Fibroblast of skin of left biceps (primary cell): ENCODE data around the gene PAFAH2.

Experiments used
- DNase-seq, 2 experiments: peaks; one replicate each; pipeline ENCODE4 v3.0.0-alpha.2; 2013; ENCODE audit warnings: low read depth in 2 of 2

The PAFAH2 gene

DNA sequence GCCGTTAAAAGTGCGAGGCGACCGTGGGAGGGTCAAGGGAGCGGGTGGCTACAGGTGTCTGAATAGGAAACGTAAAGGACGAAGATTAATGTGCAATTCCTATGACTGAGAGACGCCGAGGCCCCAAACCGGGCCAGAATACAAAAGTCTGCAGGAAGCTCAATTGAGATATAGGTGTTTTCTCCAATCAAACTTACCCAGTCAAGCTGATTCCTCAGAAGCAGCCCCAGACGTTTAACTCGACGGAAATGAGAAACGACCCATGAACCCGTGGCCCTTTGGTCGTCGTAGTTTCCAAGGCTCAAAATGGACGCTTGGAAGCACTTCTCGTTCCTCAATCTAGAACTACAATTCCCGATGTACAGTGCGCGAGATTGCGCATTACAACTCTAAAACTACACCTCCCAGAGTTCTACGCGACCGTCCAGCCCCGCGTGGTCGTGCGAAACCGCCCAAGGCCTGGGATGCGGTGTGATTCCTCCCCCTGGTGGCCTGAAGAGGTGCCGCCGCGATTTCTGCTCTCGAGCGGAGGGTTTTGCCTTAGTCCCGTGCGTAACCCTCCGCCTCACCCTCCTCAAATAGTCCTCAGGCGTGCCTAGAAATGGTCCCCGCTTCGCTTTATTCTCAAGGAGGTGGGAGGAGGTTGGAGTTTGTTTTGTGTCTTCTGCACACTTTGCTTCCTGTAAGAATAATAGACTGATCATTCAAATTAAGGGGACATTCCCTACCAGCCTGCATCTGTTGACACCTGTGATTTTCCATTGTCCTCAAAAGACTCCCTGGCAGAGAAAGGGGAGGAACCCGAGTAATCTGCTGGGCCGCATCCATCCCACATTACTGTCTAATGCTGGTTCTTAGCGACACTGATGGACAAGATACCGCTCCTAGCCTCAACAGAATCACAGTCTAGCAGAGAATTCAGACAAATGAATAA is at the start of gene PAFAH2:
Gene PAFAH2 (minus strand): TSS at position 236 of the 934 bp plus-strand sequence. CDS start 7,247 bp downstream, outside the sequence.
- peak; percentile 99 for DNase-seq

DNA sequence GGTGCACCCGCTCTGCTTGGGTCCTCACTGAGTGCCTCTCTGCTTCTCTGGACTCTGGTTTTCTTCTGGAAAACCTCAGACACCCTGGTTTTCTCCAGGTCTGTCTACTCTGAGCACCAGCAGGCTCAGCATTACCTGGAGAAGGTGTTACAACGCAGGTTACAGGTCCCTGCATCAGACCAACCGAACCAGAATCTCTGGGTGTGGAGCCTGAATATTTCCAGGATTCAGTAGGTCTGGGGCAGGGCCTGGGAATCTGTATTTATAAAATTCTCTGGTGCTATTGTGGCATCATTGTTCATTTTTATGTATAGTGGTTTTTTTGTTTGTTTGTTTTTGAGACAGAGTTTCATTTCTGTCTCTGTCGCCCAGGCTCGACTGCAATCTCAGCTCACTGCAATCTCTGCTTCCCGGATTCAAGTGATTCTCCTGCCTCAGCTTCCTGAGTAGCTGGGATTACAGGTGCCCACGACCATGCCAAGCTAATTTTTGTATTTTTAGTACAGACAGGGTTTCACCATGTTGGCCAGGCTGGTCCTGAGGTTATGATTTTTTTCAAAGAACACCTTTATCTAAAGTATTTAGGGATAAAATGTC is 49.5 kb upstream of the PAFAH2 start:
- no peak for DNase-seq

DNA sequence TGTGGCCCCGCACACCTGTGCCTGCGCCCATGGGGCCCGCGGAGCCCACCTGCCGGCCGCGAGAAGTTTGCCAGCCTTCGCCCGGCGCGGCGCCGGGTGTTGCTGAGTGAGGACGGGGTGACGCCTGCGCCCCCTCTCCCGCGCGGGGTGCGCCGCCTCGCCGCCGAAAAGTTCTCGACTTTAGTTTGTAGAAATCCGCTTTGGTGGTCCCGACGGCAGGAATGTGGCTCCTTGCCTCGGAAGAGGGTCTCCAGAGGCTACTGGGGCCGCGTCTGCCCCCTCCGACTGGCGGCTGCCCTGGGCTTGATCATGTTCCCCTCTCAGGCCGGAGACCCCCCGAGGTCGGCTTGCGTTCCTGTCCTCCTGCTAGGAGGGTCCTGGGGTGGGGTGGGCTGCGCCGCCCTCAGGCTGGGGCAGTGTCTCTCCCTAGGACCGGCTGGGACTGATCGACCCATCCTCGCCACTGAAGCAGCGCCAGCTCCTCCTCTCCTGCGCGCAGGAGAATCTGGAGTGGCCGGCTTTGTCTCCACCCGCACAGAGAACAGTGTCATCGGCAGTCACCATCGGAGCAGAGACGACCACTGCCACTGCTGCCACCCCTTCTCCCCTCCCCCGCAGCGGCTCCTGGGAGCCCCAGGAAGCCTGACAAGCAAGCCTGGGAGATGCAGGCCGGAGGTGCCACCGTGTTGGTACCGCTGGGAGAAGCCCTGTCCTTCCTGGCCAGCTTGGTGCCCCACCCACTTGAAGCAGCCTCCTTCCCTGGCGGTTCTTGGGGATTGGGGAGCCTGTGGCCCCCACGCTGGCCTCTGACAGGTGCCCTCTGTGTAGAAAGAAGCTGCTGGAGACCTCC is 48.6 kb upstream of the PAFAH2 start:
- no peak for DNase-seq

DNA sequence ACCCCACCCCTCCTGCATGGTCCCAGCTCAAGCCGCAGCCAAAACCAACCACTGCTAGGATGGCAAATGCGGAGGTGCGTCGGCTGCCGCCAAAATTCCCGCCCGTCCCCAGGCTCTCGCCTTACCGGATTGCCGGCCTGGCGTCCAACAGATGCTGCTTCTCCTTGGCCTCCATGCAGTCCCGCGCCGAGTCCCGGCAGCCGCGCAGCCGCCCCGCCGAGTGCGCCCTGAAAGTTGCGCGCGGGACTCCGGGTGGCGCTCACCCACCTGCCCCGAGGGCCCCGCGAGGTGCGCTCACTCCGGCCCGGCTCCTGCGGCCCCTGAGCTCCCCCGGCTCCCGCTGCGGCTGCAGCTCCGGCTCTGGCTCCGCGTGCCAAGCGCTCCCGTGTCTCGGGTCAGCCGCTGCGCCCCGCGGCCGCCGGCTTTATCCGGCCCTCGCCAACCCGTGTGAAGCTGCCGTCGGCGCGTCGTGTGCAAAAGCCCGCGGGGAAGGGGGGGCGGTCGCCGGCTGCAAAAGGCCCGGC is 47.9 kb upstream of the PAFAH2 start, which contains the start of gene SLC30A2:
Gene SLC30A2 (minus strand): TSS at position 397 of the 524 bp plus-strand sequence. CDS start 222 bp downstream, at position 175.
- no peak for DNase-seq

DNA sequence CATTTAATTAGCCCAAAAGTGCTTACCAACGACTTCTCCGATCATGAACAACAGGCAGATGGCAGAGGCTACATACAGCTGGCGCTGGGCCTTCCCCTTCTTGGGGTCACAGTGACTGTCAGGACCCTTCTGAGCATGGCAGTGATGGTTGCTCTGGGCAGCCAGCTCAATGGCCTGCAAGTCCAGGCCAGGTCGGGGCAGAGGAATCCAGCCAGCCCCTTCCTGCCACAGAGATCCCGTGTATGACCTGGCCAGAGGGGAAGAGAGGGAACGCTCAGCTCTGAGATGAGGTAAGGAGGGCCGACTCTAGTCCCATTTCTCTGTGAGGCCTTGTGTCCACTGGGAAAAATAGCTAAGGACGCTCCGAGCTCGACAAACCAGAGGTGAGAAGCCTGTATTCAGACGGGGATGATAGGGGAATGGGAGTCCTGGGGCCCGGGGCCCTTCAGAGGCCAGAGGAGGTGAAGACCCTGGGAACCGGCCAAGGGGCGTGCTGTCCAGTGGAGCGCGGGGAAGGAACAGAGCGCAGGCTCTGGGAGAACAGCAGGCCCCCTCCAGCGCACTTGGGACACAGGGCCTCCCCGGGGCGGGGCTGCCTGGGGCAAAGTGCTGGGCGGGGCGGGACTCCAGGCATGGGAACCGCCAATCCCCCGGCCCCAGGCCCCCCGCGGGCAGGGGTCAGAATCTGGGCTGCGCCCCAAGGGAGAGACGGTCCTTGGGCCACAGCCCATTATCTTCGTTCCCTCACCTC is 47.3 kb upstream of the PAFAH2 start:
- DNase-seq = no peak

DNA sequence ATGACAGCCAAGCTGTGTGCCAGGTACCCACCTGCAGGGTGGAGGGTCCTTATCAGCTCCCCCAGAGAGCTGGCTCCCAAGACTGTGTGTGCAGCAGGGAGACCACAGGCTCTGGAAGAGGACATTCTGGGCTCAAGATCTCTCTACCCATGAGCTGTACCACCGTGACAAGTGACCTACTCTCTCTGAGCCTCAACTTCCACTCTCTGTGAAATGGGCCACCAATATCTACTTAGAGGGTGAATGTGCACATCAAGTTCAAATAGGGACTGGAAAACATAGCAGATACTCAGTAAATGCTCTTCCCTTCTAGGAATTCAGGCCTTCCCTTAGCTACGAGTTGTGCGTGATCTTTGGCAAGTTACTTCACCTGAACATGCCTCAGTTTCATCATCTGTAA is 46.6 kb upstream of the PAFAH2 start:
- no peak for DNase-seq

DNA sequence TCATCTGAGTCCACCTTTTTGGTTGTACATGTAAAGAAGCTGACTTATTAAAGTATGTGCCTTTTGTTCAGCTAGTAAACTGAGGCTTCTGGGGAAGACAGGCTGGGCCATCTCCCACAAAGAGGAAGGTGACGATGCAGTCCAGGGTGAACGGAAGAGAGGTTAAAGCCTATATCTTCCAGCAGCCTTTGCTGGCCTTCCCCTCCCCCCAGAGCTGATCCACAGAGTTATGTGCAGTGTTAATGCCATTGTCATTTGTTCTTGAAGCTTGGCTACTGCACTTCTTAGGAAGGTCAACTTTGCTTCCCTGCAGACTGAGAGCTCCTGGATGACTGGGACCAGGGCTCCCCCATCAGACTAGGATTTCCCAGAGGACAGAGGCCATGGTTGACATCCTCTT is 45.9 kb upstream of the PAFAH2 start:
- no peak for DNase-seq

DNA sequence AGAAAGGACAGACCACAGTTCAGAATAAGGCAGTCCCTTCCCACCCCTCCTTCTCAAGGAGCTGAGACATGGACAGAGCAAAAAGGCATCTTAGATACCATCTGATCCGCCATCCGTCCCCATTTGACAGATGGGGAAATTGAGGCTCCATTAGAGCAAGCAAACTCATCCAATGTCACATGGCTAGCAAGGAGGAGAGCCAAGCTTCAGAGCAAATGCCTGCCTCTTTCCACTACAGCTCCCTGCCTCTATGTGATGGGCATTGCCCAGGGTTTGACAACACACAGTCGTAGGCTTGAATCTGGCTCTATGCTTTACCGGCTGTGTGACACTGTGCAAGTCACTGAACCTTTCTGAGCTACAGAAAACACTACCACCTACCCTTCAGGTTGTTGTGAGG is 44.1 kb upstream of the PAFAH2 start:
- no peak for DNase-seq

DNA sequence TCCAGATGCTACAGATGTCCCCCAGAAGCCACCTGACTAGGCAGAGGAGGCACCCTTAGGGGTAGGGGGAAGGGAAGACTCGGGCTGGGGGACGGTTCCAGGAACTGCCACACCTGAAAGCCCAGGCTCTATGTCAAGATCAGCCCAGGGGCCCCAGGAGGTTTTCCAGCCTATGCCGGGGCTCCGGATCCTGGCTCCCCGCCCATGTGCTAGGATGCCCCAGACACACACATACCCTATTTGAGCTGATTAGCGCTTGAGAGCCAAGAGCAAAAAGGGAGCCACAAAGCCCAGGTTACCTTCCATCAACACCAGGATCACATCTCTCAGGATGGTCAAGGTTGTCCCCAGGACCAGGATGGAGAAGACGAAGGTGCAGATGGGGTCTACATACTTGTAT is 43.5 kb upstream of the PAFAH2 start:
- DNase-seq = no peak

DNA sequence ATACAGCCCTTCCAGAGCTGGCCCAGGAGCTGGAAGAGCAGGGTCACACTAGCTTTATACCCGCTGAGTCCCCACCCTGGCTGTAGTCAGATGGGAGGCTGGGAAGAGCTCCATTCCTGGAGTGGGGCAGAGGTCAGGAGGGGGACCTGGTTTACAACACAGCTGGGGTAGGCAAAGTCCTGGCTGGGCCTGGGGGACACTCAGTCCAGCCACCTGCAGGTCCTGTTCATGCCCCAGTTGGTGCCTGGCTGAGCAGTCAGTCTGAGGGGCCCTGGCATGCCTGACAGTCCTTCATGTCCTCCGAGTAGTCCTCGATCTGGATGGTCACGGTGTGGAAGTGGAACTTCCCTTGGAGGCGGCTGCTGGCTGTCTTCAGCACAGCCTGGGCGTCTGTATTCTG is 41.0 kb upstream of the PAFAH2 start:
- no peak for DNase-seq

DNA sequence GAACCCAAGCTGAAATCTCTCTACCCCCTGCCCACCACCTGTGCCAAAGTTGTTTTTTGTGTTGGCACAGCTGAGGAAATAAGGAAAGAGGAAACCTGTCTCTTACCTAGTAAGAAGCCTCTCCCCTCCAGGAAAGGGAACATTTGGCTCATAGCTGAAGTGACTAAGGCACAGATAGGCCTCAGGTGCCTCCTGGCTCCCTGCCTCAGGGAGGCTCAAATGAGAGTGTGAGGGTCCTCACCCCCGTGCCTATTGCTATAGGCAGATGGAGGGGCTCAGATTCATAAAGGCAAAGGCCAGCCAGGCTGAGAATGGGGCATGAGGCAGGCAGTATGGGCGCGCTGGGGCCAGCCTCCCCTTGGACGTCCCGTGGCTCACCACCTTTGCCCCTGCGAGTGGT is 40.6 kb upstream of the PAFAH2 start:
- DNase-seq = no peak

DNA sequence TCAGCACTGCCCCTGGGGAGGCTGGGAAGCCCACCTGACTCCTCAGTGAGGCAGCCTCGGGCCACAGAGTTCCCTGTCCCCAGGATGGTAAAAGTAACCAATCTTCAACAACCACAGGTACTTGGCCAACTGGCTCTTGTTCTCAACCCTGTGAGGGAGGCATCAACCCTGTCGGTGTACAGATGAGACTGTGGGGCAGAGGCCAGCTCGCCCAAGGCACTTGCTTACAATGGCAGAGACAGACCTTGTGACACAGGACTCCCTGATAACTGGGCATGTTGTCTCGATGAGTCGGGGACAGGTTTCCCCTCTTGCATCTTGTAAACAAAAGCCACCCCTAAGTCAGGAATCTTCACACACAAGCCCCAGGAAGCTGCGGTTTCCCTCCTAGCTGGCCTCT is 40.0 kb upstream of the PAFAH2 start:
- DNase-seq = no peak

DNA sequence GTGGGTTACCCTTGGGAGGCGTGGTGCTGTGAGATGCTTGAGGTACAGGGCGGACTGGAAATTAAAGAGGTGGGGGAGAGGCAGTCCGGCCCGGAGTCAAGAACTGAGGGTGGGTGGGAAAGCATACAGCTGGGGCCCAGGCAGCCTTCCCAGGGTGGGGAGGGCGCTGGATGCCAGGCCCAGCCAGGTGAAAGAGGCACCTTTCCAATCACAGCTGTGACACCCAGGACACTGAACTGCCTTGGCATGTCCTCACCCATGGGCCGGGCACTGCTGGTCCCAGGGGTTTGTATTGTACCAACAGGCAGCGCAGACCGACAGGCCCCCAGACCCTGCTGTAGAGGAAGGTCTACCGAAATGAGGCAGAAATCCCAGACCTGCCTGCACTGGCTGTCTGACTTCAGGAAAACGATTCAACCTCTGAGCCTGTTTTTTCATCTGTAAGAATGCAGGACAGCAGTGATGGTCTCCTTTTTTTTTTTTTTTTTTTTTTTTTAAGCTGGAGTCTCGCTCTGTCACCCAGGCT is 39.0 kb upstream of the PAFAH2 start:
- DNase-seq = no peak

DNA sequence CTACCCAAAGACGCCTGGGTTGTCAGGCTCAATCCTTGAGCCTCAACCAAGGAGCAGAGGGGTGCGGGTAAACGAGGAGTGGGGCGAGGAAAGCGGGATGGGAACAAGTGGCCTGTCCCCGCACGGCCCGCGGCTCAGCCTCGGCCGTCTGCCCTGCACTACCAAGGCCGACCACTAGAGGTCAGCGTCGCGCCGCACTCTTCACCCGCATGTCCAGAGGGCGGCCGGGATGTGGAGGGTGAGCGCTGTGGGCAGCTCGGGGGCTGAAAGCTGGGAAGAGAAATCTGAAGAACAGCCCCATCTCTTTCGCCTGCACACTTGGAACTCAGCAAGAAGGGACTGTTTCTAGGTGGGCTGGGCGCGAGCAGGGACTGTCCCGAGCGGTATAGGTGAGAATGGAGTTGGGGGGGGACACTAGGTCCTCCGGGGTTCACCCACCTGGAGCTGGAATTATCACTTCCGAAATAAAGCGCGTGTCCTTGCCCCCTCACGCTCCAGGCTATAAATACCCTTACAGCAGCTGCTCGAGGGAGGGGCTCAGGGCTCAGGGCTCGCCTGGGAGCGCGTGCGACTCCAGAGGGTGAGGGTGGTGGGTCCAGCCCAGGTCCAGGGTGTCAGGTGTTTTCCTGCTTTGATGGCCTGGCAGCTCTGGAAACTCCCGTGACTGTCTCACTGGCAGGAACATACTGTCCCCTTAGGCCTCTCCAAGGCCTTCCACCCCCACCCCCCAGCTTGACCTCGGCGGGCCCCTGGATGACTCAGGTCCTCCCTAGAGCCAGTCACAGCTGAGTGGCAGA is 38.3 kb upstream of the PAFAH2 start:
- DNase-seq = no peak

DNA sequence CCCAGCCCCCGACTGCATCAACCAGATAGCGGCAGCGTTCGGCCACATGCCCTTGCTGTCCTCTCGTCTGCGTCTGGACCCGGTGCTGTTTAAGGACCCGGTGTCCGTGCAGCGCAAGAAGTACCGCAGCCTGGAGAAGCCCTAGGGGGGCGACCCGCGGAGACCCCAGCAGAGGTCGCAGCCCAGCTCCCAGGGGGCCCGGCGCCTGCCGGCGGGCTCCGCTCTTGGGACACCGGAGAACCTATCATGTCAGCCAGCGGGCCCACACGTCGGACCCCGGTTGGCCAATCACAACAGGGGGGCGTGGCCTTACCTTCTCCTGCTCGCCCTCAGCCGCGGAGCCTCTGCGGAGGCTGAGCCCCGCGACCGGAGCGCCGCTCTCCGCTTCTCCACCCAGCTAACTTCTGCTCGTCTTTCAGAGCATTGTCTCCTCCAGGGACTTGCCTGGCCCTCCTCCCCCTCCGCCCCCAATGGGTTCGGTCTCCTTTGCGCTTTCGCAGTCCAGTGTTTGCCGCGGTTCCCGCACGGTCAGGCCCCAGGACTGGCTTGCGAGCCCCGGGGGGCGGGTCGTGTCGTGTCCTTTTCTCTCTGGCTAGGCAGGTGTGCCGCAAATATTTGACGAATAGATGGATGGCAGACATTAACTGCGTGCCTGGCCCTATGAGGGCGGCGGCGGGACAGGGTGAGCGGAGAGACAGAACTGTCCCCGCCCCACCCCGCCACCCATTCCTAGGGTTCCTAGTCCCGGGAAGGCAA is 37.5 kb upstream of the PAFAH2 start:
- peak; percentile 66 to 69 for DNase-seq

DNA sequence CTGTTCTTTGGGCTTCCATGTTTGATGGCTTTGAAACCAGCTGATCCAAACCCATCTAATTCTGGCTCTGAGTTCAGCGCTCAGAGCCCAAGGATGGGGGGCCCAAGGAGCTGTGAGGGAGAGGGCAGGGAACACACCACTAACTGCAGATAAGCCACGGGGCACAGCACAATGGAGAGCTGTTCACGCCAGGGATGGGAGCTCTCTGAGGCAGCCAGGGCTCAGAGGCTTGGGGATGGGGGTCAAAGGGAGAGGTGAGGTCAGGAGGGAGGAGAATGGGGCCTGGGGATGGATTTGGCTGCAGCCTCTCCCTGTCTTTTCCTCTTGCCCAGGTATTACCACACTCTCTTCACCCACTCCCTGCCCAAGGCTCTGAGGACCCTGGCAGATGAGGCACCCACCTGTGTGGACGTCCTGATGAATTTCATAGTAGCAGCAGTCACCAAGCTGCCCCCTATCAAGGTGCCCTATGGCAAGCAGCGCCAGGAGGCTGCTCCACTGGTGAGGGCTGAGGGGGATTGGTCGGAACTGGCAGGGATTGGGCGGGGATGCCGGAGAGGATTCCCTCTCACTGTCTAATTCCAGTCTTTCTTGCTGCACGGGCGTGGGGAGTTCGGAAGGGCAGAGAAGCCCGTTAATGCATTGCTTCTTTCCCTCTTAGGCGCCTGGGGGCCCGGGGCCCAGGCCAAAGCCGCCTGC is 36.8 kb upstream of the PAFAH2 start:
- no peak for DNase-seq

DNA sequence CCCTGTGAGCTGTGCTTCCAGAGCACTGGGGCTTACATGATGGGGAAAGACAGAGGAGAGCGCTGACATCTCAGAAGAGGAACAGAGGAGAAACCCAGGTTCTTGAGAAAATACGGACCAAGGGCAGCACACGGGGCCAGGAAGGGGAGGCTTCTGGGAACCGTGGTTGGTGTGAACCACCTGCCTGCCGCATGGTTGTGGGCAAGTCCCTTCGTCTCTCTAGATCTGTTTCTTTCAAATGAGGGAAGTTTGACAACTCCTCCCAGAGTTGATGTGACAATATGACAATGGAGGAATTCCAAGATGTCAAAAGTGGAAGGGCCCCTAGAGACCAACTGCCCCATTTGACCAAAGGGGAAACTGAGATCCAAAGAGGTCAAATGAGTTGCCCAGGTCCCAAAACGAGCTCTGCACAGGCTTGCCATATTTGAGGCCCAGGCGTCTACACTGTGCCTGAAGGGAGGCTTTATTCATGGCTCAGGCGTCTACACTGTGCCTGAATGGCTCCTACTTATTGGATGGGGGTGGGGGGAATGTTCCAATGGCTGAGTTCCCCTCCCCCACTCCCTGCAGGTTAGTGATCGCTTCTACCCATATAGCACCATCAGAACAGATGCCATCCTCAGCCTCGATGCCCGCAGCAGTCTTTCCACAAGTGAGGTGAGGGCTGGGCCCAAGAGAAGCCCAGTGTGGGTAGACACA is 34.9 kb upstream of the PAFAH2 start:
- no peak for DNase-seq

DNA sequence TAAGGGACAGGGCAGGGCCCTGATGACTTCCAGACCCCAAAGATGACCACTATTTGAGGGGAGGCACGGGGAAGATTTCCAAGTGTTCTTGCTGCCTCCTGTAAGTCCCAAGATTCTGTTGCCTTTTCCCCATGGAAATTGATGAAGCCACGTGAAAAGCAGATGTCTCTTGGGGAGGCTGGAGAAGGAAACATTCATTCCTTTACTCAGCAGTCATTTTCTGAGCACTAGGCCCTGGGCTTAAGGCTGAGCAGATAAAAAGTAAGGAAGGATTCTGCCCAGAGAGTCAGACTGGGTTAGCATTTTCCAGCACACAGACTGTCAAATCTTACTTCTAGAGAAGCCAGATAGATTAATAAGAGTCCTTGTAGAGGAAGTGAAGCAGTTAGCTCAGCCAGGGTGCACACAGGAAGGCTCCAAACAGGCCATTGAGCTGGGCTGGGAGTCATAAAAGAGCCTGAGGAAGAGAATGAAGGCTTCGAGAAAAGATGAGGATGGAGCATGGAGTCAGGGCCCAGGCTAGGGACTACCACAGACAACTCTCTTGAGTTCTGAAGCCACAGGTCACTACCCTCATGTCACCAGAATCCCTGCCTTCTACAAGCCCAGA is 33.9 kb upstream of the PAFAH2 start:
- DNase-seq = no peak
